Glutamatergic neuron (in vitro differentiated cells): ENCODE data around the gene S1PR5. TPM values are rescaled to one million over a fixed set of nuclear protein-coding genes. Genes with fewer than 3 reads are reported as not detected.

ENCODE experiments used
- DNase-seq: peaks from one replicate; pipeline ENCODE4 v3.0.0; 2022
- H3K27ac Mint-ChIP-seq: one replicate; pipeline ENCODE4 v1.8.0; 2020; ENCODE audit warnings: mild to moderate bottlenecking, mixed read lengths, inconsistent platforms; ENCODE audit not compliant: unreplicated experiment
- H3K27me3 Mint-ChIP-seq: one replicate; pipeline ENCODE4 v1.8.0; 2020; ENCODE audit warnings: mild to moderate bottlenecking, moderate library complexity, mixed read lengths, inconsistent platforms; ENCODE audit not compliant: unreplicated experiment
- H3K36me3 Mint-ChIP-seq: one replicate; pipeline ENCODE4 v1.8.0; 2020; ENCODE audit warnings: mild to moderate bottlenecking, mixed read lengths, inconsistent platforms; ENCODE audit not compliant: unreplicated experiment
- H3K4me1 Mint-ChIP-seq: one replicate; pipeline ENCODE4 v1.8.0; 2020; ENCODE audit warnings: mild to moderate bottlenecking, low read depth, mixed read lengths, inconsistent platforms; ENCODE audit not compliant: unreplicated experiment
- H3K4me3 Mint-ChIP-seq: one replicate; pipeline ENCODE4 v1.8.0; 2020; ENCODE audit warnings: mild to moderate bottlenecking, mixed read lengths, inconsistent platforms; ENCODE audit not compliant: unreplicated experiment
- H3K9me3 Mint-ChIP-seq: one replicate; pipeline ENCODE4 v1.8.0; 2020; ENCODE audit warnings: mild to moderate bottlenecking, moderate library complexity, mixed read lengths, inconsistent platforms; ENCODE audit not compliant: unreplicated experiment
- total RNA-seq: library from RNA; stranded (reverse); fragmentation: NEBNext Ultra II Directional; extraction: Animal tissue kit (Norgen Biotek cat#: 25700); gene quantifications from one replicate; pipeline ENCODE4 v1.2.1, GENCODE V29; 2021; ENCODE audit not compliant: unreplicated experiment
- TF ChIP-seq, protein P1 (sequence below): fragments of 200-600 bp; sonication (generic); IDR thresholded peaks from one replicate; pipeline ENCODE4 v1.5.0; 2021; ENCODE audit not compliant: partially characterized antibody, unreplicated experiment

Gene S1PR5
- total RNA-seq, 1 donor from 2014 or later = not detected

DNA sequence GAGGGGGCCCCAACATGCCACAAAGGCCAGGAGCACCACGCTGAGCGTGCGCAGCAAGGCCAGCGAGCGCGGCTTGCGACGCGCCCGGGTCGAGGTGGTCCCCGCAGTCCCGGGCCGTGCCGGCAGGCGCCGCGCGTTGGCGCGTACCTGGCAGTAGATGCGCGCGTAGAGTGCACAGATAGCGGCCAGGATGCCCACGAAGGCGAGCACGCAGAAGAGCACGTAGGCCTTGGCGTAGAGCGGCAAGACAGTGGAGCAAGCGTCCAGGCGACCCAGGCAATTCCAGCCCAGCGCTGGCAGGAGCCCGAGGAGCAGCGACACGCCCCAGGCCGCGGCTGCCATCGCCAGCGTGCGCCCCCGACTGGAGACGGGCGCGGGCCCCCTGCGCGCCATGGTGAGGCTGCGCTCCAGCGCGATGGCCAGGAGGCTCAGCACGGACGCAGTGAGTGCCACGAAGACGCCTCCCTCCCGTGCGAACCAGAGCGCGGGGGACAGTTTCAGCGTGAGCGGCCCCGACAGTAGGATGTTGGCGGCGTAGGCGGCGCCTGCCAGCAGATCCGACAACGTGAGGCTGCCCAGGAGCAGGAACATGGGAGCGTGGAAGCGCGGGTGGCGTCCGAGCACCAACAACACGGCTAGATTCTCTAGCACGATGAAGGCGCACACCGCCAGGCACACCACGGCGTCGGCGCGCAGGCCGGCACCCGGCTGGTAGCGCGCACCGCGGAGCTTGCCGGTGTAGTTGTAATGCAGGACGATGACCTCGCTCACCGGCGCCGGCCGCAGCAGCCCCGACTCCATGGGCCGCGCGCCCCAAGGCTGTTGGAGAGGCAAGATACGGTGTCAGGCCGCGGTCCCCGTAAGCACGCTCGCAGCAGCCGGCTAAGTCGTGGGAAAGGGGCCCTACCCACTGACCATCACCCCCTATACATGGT lies 2.8 kb downstream of the S1PR5 start:
- TF ChIP-seq, protein P1, sequence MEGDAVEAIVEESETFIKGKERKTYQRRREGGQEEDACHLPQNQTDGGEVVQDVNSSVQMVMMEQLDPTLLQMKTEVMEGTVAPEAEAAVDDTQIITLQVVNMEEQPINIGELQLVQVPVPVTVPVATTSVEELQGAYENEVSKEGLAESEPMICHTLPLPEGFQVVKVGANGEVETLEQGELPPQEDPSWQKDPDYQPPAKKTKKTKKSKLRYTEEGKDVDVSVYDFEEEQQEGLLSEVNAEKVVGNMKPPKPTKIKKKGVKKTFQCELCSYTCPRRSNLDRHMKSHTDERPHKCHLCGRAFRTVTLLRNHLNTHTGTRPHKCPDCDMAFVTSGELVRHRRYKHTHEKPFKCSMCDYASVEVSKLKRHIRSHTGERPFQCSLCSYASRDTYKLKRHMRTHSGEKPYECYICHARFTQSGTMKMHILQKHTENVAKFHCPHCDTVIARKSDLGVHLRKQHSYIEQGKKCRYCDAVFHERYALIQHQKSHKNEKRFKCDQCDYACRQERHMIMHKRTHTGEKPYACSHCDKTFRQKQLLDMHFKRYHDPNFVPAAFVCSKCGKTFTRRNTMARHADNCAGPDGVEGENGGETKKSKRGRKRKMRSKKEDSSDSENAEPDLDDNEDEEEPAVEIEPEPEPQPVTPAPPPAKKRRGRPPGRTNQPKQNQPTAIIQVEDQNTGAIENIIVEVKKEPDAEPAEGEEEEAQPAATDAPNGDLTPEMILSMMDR = peak; percentile 52
- H3K9me3 Mint-ChIP-seq = peaks cover 5% of the 10 kb centered on the region
- H3K27me3 Mint-ChIP-seq = peaks cover 32% of the 10 kb centered on the region
- H3K4me3 Mint-ChIP-seq = no peak overlapping the region
- H3K4me1 Mint-ChIP-seq = peaks cover 10% of the 10 kb centered on the region
- DNase-seq = peak; percentile 75
- no peak overlapping the region for H3K27ac Mint-ChIP-seq
- peaks cover 5% of the 10 kb centered on the region for H3K36me3 Mint-ChIP-seq

GRCh38 chr19:10513223-10513622 lies 4.0 kb downstream of the S1PR5 start:
- no peak for DNase-seq
- H3K27me3 Mint-ChIP-seq = peaks cover 23% of the 10 kb centered on the region
- H3K4me3 Mint-ChIP-seq = no peak overlapping the region
- H3K9me3 Mint-ChIP-seq = peaks cover 4% of the 10 kb centered on the region
- peaks cover 3% of the 10 kb centered on the region for H3K4me1 Mint-ChIP-seq
- H3K36me3 Mint-ChIP-seq = peaks cover 5% of the 10 kb centered on the region
- TF ChIP-seq, protein P1 = no peak
- no peak overlapping the region for H3K27ac Mint-ChIP-seq

- H3K9me3 Mint-ChIP-seq = peaks cover 1% of the 10 kb centered on the region
- peak; percentile 63 for DNase-seq
These were observed 6.9 kb downstream of the S1PR5 start for GRCh38 chr19:10510301-10510802.

GRCh38 chr19:10508707-10509106 lies 8.5 kb downstream of the S1PR5 start:
- TF ChIP-seq, protein P1 = no peak

More at GRCh38 chr19:10510301-10510802, 6.9 kb downstream of the S1PR5 start:
- Mint-ChIP-seq H3K4me3 (no peak overlapping the region), H3K27me3 (peaks cover 10% of the 10 kb centered on the region), H3K36me3 (peaks cover 5% of the 10 kb centered on the region), H3K27ac (no peak overlapping the region), H3K4me1 (no peaks in the 10 kb centered on the region)
- TF ChIP-seq, protein P1 = peak; percentile 97

GRCh38 chr19:10508036-10508435 lies 9.2 kb downstream of the S1PR5 start:
- Mint-ChIP-seq H3K4me1 (no peaks in the 10 kb centered on the region), H3K4me3 (no peak overlapping the region), H3K27ac (no peak overlapping the region), H3K27me3 (peaks cover 4% of the 10 kb centered on the region), H3K36me3 (no peaks in the 10 kb centered on the region), H3K9me3 (peaks cover 5% of the 10 kb centered on the region)
- TF ChIP-seq, protein P1 = no peak
- no peak for DNase-seq

More at GRCh38 chr19:10508707-10509106, 8.5 kb downstream of the S1PR5 start:
- Mint-ChIP-seq H3K9me3 (peaks cover under 1% of the 10 kb centered on the region), H3K36me3 (peaks cover 5% of the 10 kb centered on the region), H3K27me3 (peaks cover 6% of the 10 kb centered on the region), H3K4me3 (no peak overlapping the region), H3K4me1 (no peaks in the 10 kb centered on the region), H3K27ac (no peak overlapping the region)
- DNase-seq = no peak
